T-helper 1 cell (primary cell): ENCODE results near the gene USP34.
"Not testable (repeated sequence)": the region's sequence is repeated elsewhere in the genome, so short reads cannot be mapped to it uniquely, and the experiment has no call there.

ENCODE experiments used
- DNase-seq, 5 donors: peaks; one replicate each; pipeline ENCODE4 v3.0.0-alpha.2; 2012 to 2020

Gene USP34

GRCh38 chr2:61182059-61182383 lies 288.9 kb downstream of the USP34 start:
- DNase-seq = no peak

- DNase-seq = no peak
Measured at GRCh38 chr2:61181382-61182058, 289.4 kb downstream of the USP34 start.

- DNase-seq = no peak
Measured at GRCh38 chr2:61180686-61181085, 290.2 kb downstream of the USP34 start.

- DNase-seq = no peak
Measured at GRCh38 chr2:61179701-61180639, 290.9 kb downstream of the USP34 start.

GRCh38 chr2:61178603-61179545 lies 292.0 kb downstream of the USP34 start:
- DNase-seq = peak in 1 of 5 donors; percentile 33

- peak in 4 of 5 donors; percentile 13 to 47 (median 26) for DNase-seq
Measured at GRCh38 chr2:61177727-61178549, 292.9 kb downstream of the USP34 start.

GRCh38 chr2:61176755-61177726 lies 293.8 kb downstream of the USP34 start:
- peak; percentile 87 to 95 (median 90) for DNase-seq

- no peak for DNase-seq
Measured at GRCh38 chr2:61175036-61175435, 295.9 kb downstream of the USP34 start.

- no peak for DNase-seq
Measured at GRCh38 chr2:61173116-61173515, 297.8 kb downstream of the USP34 start.

GRCh38 chr2:61172671-61173070 lies 298.2 kb downstream of the USP34 start:
- DNase-seq = no peak

- no peak for DNase-seq
Measured at GRCh38 chr2:61167579-61167978, 303.3 kb downstream of the USP34 start.

- no peak for DNase-seq
Measured at GRCh38 chr2:61165946-61166345, 304.9 kb downstream of the USP34 start.

- DNase-seq = not testable (repeated sequence)
Measured at GRCh38 chr2:61165082-61165481, 305.8 kb downstream of the USP34 start.

- DNase-seq = no peak
Measured at GRCh38 chr2:61162721-61163120, 308.2 kb downstream of the USP34 start.

GRCh38 chr2:61161888-61162287 lies 309.0 kb downstream of the USP34 start, which contains the start of gene C2orf74:
Gene C2orf74, plus strand, starts transcription at chr2:61162188. Its CDS starts 327 bp downstream, at chr2:61162515.
- DNase-seq = no peak

GRCh38 chr2:61158356-61158955 lies 312.4 kb downstream of the USP34 start:
- no peak for DNase-seq

- no peak for DNase-seq
Measured at GRCh38 chr2:61157371-61158003, 313.4 kb downstream of the USP34 start.

GRCh38 chr2:61151436-61151835 lies 319.5 kb downstream of the USP34 start:
- DNase-seq = no peak

- DNase-seq = no peak
Measured at GRCh38 chr2:61149074-61149473, 321.8 kb downstream of the USP34 start.

GRCh38 chr2:61148091-61148490 lies 322.8 kb downstream of the USP34 start:
- DNase-seq = not testable (repeated sequence)
